GM18873 (cell line): ENCODE measurements around the gene SLC35A5.

Source experiments
- ATAC-seq: cut with Tn5 transposase; IDR thresholded peaks from one replicate; pipeline ENCODE4 v1.9.1; 2021; ENCODE audit warnings: mild to moderate bottlenecking, moderate library complexity, moderate number of reproducible peaks; ENCODE audit not compliant: unreplicated experiment, low FRiP score

Gene SLC35A5

DNA sequence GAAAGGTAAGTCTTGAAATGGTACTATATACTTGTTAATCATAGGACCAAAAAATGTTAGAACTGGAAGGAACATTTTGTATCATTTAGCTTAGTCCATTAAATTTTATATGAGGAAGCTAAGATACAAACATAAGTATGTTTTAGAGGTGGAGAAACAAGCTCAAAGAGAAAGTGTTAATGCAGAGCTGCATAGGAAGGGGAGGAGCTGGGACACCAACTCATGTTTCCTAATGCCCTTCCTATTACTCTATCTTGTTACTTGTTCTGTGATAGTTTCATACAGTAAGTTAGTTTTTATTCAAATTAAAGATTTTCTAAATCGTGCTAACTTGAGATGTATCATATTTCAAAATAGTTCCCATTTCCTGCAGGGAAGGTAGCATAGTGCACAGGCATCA is 7.4 kb downstream of the SLC35A5 start:
- no peak for ATAC-seq

DNA sequence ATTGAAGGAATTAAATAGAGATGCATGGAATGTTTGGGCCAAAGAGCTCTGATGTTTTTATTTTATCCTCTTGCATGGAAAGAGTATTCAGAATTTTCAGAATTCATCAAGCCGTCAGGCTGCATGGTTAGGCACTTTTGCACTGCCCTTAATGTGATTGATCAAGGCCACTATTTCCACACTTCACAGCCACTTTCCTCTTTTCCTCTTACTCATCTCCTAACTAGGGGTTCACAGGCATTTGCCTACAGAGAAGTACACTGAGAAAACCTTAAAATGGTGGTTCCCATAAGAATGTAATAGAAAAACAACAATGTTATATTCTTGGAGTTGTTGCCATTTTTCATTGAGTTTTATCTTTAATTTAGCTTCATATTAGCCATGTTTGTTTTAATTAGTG is 10.9 kb downstream of the SLC35A5 start:
- no peak for ATAC-seq

DNA sequence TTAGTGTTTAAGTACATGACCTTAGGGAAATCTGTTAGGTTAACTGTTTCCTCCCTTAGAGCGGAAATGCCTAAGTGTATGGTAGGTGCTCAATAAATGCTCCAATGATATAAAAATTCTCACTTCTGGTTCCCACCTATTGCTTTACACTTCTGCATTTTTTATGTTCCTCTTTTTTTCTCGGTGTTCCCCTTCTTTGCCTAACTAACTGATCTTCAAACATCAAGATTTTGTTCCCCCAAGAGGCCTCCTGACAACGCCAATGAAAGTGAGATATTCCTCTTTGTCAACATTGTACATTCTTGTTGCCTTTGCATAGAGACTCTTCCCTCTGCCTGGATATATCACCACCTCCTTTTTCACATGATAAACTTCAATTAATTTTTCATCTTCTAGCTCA is 17.4 kb downstream of the SLC35A5 start:
- ATAC-seq = no peak

DNA sequence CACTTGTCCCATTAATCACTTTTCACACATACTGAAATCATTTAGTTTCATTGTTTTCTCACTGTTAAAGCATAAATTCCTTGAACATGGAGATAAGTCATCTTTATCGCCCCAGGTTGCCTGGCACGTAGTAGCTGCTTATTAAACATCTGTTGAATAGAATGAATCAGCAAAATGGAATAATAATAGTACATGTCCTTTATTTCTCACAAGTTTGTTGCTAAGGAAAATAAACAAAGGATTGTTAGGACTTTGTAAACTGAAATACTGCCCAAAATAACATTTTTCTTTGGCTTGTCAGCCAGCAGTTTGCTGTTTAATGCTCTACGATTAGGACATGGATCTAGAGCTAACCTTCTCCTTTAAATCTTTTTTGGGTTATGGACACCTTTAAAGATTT is 17.9 kb downstream of the SLC35A5 start:
- ATAC-seq = no peak

DNA sequence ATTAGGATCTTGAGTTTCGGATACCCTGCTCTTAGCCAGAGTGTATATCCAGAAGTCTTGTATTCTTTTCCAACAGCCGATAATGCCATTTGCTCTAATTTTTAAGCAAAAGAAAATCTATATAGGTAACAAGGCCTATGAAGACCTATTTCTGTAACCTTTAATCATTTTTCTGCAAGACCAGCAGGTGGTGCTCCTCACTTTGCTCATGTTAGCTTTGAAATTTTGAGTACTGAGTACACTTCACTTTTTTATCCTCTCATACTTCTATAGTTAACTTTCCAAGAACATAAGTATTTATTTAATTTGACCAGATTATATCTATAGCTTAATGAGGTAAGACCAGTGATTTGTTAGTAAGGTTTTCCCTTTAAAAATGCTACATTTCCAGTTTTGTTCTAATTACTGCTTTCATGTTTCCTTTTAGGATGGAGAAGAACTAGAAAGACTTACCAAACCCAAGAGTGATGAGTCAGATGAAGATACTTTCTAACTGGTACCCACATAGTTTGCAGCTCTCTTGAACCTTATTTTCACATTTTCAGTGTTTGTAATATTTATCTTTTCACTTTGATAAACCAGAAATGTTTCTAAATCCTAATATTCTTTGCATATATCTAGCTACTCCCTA is 20.5 kb downstream of the SLC35A5 start:
- ATAC-seq = no peak

DNA sequence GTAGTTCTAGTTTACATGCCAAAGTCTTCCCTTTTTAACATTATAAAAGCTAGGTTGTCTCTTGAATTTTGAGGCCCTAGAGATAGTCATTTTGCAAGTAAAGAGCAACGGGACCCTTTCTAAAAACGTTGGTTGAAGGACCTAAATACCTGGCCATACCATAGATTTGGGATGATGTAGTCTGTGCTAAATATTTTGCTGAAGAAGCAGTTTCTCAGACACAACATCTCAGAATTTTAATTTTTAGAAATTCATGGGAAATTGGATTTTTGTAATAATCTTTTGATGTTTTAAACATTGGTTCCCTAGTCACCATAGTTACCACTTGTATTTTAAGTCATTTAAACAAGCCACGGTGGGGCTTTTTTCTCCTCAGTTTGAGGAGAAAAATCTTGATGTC is 21.3 kb downstream of the SLC35A5 start:
- ATAC-seq = no peak

DNA sequence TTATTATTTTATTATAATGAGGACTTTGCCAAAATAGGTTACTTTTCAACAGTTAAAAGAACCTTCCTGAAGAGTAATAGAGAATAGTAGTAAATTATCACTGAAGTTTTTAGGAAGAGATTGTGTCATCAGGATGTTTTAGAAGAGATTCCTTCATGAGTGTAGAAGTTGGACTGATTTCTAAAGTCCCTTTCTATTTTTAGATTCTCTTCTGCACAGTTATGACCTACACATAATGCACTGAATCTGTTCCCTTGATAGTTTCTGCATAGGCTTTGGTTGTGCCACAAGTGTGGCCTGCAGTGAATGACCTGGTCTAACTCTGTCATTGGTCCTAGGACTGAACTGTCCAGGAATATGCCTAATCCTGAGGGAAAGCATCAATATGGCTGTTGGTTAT is 23.9 kb downstream of the SLC35A5 start:
- ATAC-seq = no peak

DNA sequence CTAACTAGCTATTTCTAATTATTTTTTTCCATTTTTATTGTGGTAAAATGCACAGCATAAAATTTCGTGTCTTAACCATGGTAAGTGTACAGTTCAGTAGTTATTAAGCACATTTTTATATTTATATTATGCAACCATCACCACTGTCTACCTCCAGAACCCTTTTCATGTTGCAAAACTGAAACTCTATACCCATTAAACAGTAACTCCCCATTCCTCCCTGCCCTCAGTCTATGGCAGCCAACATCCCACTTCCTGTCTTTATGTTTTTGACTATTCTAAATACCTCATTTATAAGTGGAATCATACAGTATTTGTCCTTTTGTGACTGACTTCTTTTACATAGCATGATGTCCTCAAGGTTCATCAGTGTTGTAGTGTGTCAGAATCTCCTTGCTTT is 25.5 kb downstream of the SLC35A5 start:
- ATAC-seq = no peak

DNA sequence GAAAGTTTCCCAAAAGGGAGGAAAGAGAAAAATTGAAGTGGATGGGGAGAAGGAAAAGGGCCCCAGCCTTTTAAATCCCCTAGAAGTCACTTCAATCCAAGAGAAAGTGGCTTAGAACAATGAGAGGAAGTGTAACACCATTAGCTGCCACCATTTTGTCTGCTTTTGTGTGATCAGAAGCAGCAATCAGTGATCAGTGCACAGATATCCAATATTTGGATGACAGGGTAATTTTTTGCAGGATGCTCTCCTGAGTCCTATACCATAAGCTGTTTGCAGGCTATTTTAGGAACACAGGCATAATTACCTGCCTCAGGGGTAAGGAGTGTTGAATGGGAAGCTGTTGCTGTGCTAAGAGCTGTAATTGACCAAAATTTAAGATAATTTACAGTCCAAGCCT is 31.4 kb downstream of the SLC35A5 start:
- no peak for ATAC-seq

DNA sequence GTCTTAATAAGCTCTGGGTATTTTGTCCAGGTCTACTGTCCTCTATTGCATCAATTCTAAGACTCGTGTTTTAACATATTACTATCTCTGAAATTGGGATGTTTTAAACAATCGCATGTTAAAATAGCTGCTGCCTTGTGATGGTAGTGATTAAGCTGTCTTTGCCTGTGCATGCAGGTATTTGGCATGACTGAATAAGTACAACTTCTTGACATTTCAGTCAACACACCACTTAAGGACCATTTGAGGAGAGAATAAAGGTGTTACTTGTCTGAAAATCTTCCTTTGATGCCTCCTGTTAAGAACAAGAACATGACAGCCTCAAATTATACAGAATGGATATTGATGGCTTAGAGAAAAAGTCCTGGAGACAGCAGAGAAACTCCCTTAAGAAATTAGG is 33.0 kb downstream of the SLC35A5 start:
- ATAC-seq = no peak

DNA sequence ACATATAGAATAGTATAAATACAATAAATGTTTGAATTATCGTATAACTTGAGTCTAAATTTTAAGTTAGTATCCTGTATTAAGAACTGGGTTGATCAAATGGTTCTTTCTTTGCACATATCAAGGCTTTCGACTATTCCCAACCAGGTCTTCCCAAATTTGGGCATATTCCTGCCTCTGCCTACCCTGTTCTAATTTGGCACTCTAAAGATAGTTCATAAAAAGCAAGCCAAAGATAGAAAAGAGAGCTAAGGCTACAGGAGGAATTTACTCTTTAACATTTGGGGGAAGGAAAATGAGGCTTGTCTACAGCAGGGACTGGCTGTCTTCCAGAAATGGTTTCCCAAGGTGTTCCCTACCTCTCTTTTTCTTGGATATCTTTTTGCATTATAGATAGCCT is 36.1 kb downstream of the SLC35A5 start:
- no peak for ATAC-seq

DNA sequence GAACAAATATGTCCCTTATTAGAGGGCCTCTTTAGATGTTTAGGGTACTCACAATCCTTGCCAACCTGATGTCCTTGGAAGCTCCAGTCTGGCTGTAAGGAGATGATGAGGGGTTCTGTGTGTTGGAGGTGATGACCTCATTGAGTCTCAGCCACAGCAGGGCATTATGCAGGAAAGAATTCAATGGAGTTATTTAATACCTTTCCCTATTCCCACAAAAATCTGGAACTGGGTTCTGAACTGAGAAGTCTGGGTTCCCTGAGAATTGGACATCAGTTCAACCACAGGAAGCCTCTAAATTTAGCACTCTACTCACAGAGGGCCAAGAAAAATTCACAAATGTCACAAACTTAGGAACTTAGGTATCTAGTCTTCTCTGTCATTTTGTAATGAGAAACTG is 36.9 kb downstream of the SLC35A5 start:
- ATAC-seq = no peak

DNA sequence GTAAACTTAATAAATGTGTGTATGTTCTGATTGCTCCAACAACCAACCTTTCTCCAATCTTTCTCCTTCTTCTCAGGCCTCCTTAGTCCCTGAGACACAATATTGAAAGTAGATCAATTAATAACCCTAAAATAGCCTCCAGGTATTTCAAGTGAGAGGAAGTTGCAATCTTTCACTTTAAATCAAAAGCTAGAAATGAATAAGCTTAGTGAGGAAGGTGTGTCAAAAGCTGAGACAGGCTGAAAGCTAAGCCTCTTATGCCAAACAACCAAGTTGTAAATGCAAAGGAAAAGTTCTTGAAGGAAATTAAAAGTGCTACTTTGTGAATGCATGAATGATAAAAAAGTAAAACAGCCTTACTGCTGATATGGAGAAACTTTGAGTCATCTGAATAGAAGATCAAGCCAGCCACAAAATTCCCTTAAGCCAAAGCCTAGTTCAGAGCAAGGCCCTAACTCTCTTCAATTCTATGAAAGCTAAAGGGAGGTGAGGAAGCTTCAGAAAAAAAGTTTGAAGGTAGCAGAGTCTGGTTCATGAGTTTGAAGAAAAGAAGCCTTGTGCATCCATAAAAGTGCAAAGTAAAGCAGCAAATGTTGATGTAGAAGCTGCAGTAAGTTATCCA is 40.5 kb downstream of the SLC35A5 start:
- ATAC-seq = peak; percentile 71

DNA sequence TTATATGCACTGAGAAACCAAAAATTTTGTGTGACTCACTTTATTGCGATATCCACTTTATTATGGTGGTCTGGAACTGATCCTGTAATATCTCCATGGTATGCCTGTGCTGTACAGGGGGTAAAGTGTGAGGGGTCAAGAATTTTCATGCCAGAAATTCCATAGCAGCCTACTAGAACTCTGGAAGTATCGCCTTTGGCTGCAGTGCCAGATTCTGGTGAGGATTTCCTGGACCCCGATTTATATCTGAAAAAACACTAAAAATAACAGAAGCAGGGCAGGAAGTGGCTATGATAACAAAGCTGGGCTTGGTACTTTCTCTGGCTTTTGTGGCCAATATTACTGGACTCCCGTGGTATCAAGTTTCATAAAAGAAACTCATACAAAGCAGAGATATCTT is 42.7 kb downstream of the SLC35A5 start:
- no peak for ATAC-seq

DNA sequence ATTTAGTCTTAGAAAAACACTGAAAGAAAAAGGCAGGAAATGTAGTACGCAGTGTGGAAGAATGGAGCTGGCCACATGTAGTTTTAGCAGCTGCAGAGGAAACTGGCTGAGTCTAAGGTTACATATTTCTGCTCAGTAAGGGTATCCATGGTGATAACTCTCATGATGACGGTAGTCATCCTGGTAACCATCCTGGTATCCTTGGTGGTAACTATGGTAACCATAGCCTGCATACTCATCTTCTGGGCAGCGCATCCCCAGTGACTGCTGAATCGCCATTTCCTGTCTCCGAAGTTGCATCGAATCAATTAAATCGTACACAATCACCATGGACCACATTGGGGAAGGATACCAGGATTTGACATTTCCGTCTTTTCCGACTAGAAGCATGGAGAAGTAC is 43.4 kb downstream of the SLC35A5 start:
- ATAC-seq = no peak

DNA sequence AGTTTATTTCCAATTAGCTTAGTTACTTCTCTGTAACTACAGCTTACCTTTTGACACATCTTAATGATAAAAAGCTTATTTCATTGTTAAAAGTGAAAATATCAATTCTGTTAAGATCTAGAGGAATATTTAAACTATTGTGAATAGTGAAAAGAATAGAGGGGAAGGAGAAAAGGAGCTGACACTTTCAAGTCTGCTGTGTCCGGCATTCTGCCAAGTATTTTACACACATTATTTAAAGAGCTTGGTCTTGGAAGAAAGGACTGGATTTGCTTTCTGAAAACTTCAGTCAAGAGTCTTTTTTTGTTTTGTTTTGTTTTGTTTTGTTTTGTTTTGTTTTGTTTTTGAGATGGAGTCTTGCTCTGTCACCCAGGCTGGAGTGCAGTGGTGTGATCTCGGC is 44.3 kb downstream of the SLC35A5 start:
- ATAC-seq = no peak

DNA sequence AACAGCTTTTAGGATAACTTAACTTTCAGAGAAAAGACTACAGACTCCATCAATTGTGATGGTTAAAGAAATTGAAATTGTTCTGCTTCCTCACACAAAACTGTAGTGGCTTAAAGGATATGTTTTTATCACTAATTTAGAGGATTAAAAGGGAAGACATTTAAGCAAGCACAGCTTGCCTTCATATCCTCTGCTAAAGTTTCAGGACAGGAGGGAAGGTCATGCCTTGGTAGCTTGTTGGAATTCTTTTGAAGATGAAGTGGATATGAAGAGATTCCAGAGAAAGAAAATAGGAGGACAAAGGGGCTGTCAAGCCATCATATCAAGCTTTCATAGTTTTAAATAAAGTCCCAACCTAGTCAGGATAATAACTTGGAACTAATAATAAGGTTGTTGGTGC is 46.0 kb downstream of the SLC35A5 start:
- ATAC-seq = no peak

DNA sequence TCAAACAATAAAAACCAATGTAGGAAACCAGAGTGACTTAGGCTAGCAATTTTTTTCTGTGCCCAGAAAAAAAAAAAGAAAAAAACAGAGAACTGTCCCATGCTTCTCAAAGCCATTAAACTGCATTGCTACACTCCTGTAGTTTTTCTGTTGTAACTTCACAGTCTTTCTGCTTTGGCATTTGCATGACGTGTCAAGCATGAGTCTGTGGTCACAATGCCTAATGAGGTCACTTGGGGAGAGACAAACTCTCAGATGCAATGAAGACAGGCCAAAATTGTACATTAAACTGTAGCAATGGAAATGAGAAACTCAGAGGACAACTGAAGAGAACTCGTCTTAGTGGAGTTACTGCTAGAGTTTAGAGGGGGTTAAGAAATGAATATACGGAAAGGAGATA is 48.3 kb downstream of the SLC35A5 start:
- ATAC-seq = no peak

DNA sequence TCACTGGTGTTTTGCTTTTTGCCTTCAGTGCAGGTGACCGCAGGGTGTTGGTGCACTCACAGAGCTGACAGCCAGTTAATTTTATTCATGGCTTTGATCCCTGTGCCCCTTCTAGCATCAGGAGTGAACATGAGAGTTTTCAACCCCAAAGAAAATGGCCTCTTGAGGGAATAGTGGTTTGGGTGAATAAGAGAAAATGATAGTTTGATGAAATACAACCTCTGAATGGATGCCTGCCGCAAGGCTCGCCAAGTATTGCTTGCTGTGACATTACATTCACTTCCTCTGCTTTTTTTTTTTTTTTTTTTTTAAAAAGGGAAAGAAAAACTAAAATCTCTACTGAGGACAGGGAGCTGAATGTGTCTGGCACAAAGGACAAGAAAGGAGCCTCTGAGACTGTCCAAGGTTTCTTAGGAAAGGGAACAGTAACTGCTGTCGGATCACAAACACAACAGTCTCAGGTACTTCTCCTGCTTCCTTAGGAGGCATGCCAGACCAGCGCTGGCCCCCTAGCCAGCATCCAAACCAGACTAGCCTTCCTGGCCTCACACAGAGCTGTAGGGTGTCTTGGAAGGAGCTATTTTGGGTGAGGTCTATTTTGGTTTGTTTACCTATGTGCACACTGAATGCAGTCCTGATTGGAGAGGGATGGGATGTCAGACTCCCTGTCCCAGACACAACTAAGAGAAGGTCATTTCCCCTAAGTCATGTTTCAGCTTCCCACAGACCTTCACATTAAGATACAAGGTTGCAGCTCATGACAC is 50.1 kb downstream of the SLC35A5 start:
- ATAC-seq = no peak

DNA sequence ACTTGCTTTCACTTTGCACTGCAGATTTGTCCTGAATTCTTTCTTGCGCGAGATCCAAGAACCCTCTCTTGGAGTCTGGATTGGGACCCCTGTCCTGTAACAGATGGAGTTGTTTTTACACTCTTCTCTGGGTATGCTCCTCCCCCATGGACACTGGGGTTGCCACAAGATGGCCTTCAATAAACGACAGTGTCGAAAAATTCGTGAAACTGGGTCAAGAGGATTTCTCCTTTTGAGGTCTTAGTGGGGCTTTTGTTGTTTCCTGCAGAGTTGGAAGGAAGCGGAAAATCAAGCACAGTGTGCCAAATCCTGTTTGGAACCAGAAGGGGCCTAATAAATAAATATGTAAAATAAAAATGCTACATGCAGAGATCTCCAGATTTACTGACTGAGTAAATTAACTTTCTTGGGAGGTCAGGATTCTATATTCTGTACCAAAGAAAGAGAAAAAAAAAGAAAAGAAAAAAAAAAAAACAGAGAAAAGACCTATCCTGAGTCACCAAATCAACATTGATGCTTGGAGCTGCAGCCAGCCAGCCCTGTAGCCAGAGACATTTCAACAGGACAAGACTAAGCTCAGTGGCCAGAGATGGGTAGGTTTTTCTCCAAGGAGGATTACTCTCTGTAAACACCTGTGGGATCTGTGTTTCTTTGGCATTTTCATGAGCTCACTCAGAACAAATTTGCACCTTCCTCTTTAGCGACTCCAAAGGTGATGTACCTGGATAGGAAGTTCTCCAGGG is 54.3 kb downstream of the SLC35A5 start:
- no peak for ATAC-seq

DNA sequence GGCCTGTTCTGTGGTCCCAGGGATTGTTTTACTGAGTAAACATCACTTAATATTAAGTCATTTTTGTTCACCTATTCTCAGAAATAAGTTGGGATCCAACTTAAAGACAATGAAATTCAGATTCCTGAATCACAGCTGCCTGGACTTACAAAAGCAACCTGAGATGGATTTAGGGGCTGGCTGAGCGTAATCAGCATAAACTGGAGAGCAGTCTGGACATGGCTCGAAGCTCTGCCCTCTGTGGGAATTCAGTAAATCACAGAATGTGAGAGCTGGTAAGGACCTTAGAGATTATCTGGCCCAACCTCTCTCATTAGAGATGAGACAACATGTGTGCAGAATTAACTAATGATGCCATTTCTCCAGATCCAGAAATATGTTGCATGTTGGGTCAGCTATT is 55.4 kb downstream of the SLC35A5 start:
- no peak for ATAC-seq
